Adrenal gland (tissue), 12 donors: ENCODE results near the gene C3. TPM values are rescaled to one million over a fixed set of nuclear protein-coding genes. Genes with fewer than 3 reads are reported as not detected.

Source experiments
- DNase-seq, 7 donors: peaks; one replicate each; pipeline ENCODE4 v3.0.0-alpha.2; 2019 to 2020
- H3K27ac ChIP-seq, 5 donors: fragments of 200-600 bp; sonication (generic) in 4 of 5; 1 replicate in 3 of 5; 2 replicates in 2 of 5; pipeline versions ENCODE4 v1.5.1 to v1.8.0; 2016 to 2020; ENCODE audit warnings: mild to moderate bottlenecking in 1 of 5
- H3K27me3 ChIP-seq: fragments of 200-600 bp; 2 replicates; pipeline ENCODE4 v1.8.0; 2021
- H3K36me3 ChIP-seq, 2 donors: fragments of 200-600 bp; replicated peaks in 1 of 2; 1 replicate in 1 of 2; 2 replicates in 1 of 2; pipeline versions ENCODE4 v1.5.1 to v1.8.0; 2018 to 2022
- H3K4me1 ChIP-seq, 2 donors: fragments of 200-600 bp; replicated peaks in 1 of 2; 1 replicate in 1 of 2; 2 replicates in 1 of 2; pipeline versions ENCODE4 v1.5.1 to v1.8.0; 2018 to 2021
- H3K4me3 ChIP-seq, 4 donors: fragments of 200-600 bp; sonication (generic) in 3 of 4; one replicate each; pipeline ENCODE4 v1.5.1; 2016 to 2018
- H3K9me3 ChIP-seq, 3 donors: fragments of 200-600 bp; sonication (generic) in 1 of 3; replicated peaks in 1 of 3; 1 replicate in 2 of 3; 2 replicates in 1 of 3; pipeline versions ENCODE4 v1.5.1 to v1.8.0; 2016 to 2021
- POLR2A ChIP-seq, 2 donors: fragments of 450-650 bp; IDR thresholded peaks; one replicate each; pipeline ENCODE4 v1.6.1; 2017; ENCODE audit warnings: antibody characterized with exemption in 2 of 2, mild to moderate bottlenecking in 2 of 2, moderate library complexity in 1 of 2
- WGBS, 4 donors: extraction: QIAGEN DNeasy Blood & Tissue Kit in 2 of 4; methylation state at CpG; one replicate each; pipeline versions ENCODE4 v1.1.5 to v1.1.7; 2013 to 2017; 5-methylcytosine and 5-hydroxymethylcytosine counted together
- intact Hi-C, 2 donors: fragments of 100-400 bp; cut with DNase I; formaldehyde crosslinking; loops; one replicate each; pipeline versions ENCODE4 v1.14.1 to v1.15.0; 2022 to 2023
- polyA plus RNA-seq, 3 donors: library from polyadenylated mRNA; stranded (reverse); fragments of 200-250 nt in 2 of 3; fragments of 350-450 nt in 1 of 3; fragmentation: Illumina TruSeq in 1 of 3; extraction: RNeasy Lipid Tissue Mini Kit (QIAGEN cat#74804) in 1 of 3; gene quantifications; one replicate each; pipeline ENCODE4 v1.2.3, GENCODE V29; 2013 to 2014
- total RNA-seq, 9 donors: library from RNA; depleted of rRNA in 4 of 9; stranded (reverse); fragments of >200 nt in 4 of 9; fragments of 120-200 nt in 1 of 9; fragmentation: NEBNext Ultra II Directional in 1 of 9; extraction: Animal tissue kit (Norgen Biotek cat#: 25700) in 1 of 9; gene quantifications; one replicate each; pipeline versions ENCODE4 v1.1.0 to v1.2.4, GENCODE V29; 2013 to 2023
- TF ChIP-seq, protein P1 (sequence below), 6 experiments: fragments of 450-650 bp in 4 of 6; fragments of 200-600 bp in 2 of 6; sonication (generic) in 1 of 6; IDR thresholded peaks; 1 replicate in 5 of 6; 2 replicates in 1 of 6; pipeline versions ENCODE4 v1.5.1 to v1.8.0; 2016 to 2021; ENCODE audit warnings: antibody characterized with exemption in 6 of 6, mild to moderate bottlenecking in 2 of 6, moderate library complexity in 1 of 6
- donor health status: healthy with polysubstance abuse.
- donor health status: Bipolar disorder and iron deficiency.
- donor health status: DM: yes; HTN: yes; CAD: no.
- donor health status: DM: no; HTN: no; CAD: no.
- donor health status: DM: no; HTN: no; CAD: no.
- donor health status: DM: yes; HTN: yes; CAD: no.

C3 gene
- total and polyA plus RNA-seq, 12 donors, result 2.4 to 5,179 (median 2,192) TPM

DNA sequence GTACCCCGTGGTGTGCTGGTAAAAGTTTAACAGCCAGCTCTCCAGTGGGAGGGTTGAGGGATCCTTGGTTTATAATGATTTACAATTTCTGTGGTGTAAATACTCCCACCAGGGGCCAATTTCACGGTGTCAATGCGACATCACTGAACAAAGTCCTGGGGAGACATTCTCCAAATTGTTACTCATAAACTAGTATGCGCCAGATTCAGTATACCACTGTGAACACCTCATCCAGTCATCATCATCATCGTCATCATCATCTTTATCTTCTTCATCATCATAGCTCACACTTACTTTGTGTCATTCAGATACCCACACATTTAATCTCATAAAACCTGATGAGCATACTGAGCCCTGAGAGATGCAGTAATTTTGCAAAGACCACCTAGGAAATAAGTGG is 33.3 kb downstream of the C3 start:
- intact Hi-C loops, result no loop called here
- Histone ChIP-seq H3K4me1 (no peaks in the 10 kb centered on the region), H3K36me3 (peaks cover 0 to 75% of the 10 kb centered on the region in 2 donors), H3K27ac (no peak overlapping the region), H3K9me3 (no peaks in the 10 kb centered on the region), H3K27me3 (no peaks in the 10 kb centered on the region), H3K4me3 (no peak overlapping the region)
- DNase-seq, result no peak
- 77 to 85% (median 79%) methylated on average over 5 of the region's 5 CpGs for WGBS, 4 donors
- TF ChIP-seq, protein P1, sequence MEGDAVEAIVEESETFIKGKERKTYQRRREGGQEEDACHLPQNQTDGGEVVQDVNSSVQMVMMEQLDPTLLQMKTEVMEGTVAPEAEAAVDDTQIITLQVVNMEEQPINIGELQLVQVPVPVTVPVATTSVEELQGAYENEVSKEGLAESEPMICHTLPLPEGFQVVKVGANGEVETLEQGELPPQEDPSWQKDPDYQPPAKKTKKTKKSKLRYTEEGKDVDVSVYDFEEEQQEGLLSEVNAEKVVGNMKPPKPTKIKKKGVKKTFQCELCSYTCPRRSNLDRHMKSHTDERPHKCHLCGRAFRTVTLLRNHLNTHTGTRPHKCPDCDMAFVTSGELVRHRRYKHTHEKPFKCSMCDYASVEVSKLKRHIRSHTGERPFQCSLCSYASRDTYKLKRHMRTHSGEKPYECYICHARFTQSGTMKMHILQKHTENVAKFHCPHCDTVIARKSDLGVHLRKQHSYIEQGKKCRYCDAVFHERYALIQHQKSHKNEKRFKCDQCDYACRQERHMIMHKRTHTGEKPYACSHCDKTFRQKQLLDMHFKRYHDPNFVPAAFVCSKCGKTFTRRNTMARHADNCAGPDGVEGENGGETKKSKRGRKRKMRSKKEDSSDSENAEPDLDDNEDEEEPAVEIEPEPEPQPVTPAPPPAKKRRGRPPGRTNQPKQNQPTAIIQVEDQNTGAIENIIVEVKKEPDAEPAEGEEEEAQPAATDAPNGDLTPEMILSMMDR (IDR thresholded peaks at IDR 0.05), result no peak
- no peak for TF ChIP-seq POLR2A (IDR thresholded peaks at IDR 0.05)

DNA sequence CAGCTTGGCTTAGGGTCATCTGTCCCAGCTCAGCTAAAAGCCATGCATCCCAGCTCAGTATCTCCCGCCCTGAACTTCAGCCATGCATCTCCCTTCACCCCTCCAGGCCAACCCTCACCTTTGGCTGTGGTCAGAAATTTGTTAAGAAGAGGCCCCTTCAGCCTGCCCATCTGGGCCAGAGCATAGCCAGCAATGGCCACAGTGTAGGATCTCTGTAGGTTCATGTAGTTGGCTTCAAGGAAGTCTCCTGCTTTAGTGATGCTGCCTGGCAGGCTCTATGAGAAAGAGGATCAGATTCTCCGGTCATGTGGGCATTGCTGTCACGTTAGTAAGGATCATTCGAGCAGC is 33.8 kb downstream of the C3 start:
- Histone ChIP-seq H3K36me3 (peaks cover 0 to 80% of the 10 kb centered on the region in 2 donors), H3K27me3 (no peaks in the 10 kb centered on the region), H3K27ac (no peak overlapping the region), H3K4me1 (no peaks in the 10 kb centered on the region), H3K9me3 (no peaks in the 10 kb centered on the region), H3K4me3 (no peak overlapping the region)
- DNase-seq, result no peak
- intact Hi-C loops, result no loop called here
- 78 to 89% (median 83%) methylated on average over 4 of the region's 4 CpGs for WGBS, 4 donors
- no peak for TF ChIP-seq POLR2A (IDR thresholded peaks at IDR 0.05)
- TF ChIP-seq, protein P1 (IDR thresholded peaks at IDR 0.05), result no peak

DNA sequence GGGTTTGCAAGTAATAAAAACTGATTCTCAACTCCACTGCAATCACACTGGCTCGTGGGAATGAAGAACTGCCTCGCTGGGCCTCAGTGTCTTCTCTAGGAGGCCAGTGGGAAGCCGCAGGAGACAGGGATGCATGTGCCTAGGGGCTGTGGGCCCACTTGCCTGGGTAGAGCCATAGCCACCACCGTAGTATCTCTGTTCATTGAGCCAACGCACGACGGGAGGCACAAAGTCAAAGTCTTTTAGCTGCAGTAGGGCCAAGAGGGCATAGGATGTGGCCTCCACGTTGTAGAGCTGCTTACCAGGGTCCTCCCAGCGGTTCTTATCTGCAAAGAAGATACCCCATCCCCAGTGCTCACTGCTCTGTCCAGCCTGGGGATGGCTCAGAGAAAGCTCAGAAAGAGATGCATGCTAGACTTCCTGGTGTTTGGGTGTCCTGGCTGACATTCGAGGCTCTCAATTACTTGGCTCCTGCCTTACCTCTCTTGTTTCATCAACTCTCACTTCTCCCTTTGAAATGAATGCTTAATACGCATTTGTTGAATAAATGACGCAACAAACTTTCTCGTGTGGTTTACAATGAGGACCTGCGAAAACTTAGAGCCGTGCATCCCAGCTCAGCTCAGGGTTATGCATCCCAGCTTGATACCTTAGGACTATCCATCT is 34.4 kb downstream of the C3 start:
- 80 to 87% (median 83%) methylated on average over 14 to 15 of the region's 15 CpGs for WGBS, 4 donors

DNA sequence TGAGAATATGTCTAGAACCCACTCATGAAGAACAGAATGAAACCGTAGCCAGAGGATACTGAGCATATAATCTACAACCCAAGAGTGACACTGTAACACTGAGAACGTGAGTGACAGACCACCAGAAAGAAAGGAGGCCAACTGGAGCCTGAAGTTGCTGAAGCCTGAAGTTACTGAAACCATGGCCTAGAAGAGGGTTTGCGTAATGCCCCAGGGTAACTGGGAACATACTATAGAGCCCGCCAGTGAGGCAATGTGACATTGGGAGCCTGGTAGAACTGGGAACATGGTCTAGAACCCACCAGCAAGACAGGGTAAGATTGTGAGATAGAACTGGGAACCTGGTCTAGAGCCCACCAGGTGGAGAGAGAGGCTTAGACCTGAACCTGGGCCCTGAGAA is 35.0 kb downstream of the C3 start:
- Histone ChIP-seq H3K9me3 (no peaks in the 10 kb centered on the region), H3K27ac (no peak overlapping the region), H3K4me1 (no peaks in the 10 kb centered on the region), H3K4me3 (no peak overlapping the region), H3K36me3 (peaks cover 0 to 81% of the 10 kb centered on the region in 2 donors), H3K27me3 (no peaks in the 10 kb centered on the region)
- TF ChIP-seq POLR2A (IDR thresholded peaks at IDR 0.05), result no peak
- TF ChIP-seq, protein P1 (IDR thresholded peaks at IDR 0.05), result no peak
- intact Hi-C loops, result no loop called here
- WGBS, 4 donors, result 72 to 93% (median 86%) methylated on average over 3 to 4 of the region's 4 CpGs
- no peak for DNase-seq

More for the DNA sequence above, 34.4 kb downstream of the C3 start:
- Histone ChIP-seq H3K36me3 (peaks cover 0 to 80% of the 10 kb centered on the region in 2 donors), H3K9me3 (no peaks in the 10 kb centered on the region), H3K4me1 (no peaks in the 10 kb centered on the region), H3K27ac (no peak overlapping the region), H3K27me3 (no peaks in the 10 kb centered on the region), H3K4me3 (no peak overlapping the region)
- TF ChIP-seq, protein P1 (IDR thresholded peaks at IDR 0.05), result no peak
- no peak for TF ChIP-seq POLR2A (IDR thresholded peaks at IDR 0.05)
- intact Hi-C loops, result no loop called here
- no peak for DNase-seq
